ENCODE measurements around the gene TGFBR2. TPM values are rescaled to one million over a fixed set of nuclear protein-coding genes. Genes with fewer than 3 reads are reported as not detected.
A peak's percentile ranks its signal among the peaks of the same experiment; 100 is the strongest.

TGFBR2 gene
- total RNA-seq, 1 donor from 2014 or later = 15.6 TPM

GRCh38 chr3:30616347-30617027 lies 10.1 kb downstream of the TGFBR2 start:
- TF ChIP-seq CTCF (IDR thresholded peaks at IDR 0.05; ENCODE audit: unreplicated experiment) = no peak
- Mint-ChIP-seq H3K27me3 (ENCODE audit: low read depth) (no peaks in the 10 kb centered on the region), H3K4me3 (no peak overlapping the region), H3K27ac (peak overlapping the region; percentile 68), H3K4me1 (peaks cover 10% of the 10 kb centered on the region), H3K36me3 (no peaks in the 10 kb centered on the region), H3K9me3 (no peaks in the 10 kb centered on the region)
- no peak for DNase-seq (ENCODE audit: low spot score in 2 of 2, unreplicated experiment in 2 of 2)

GRCh38 chr3:30617069-30617468 lies 10.7 kb downstream of the TGFBR2 start:
- no peaks in the 10 kb centered on the region for H3K27me3 Mint-ChIP-seq (ENCODE audit: low read depth)
- TF ChIP-seq CTCF (IDR thresholded peaks at IDR 0.05; ENCODE audit: unreplicated experiment) = no peak
- H3K4me3 Mint-ChIP-seq = no peak overlapping the region
- no peak for DNase-seq (ENCODE audit: low spot score in 2 of 2, unreplicated experiment in 2 of 2)
- H3K27ac Mint-ChIP-seq = peak overlapping the region; percentile 19
- H3K9me3 Mint-ChIP-seq = no peaks in the 10 kb centered on the region
- peaks cover 14% of the 10 kb centered on the region for H3K4me1 Mint-ChIP-seq
- no peaks in the 10 kb centered on the region for H3K36me3 Mint-ChIP-seq

GRCh38 chr3:30617653-30618052 lies 11.3 kb downstream of the TGFBR2 start:
- H3K4me1 Mint-ChIP-seq = peaks cover 14% of the 10 kb centered on the region
- H3K27ac Mint-ChIP-seq = no peak overlapping the region
- no peaks in the 10 kb centered on the region for H3K27me3 Mint-ChIP-seq (ENCODE audit: low read depth)
- H3K9me3 Mint-ChIP-seq = no peaks in the 10 kb centered on the region
- H3K4me3 Mint-ChIP-seq = no peak overlapping the region
- no peaks in the 10 kb centered on the region for H3K36me3 Mint-ChIP-seq
- DNase-seq (ENCODE audit: low spot score in 2 of 2, unreplicated experiment in 2 of 2) = no peak
- TF ChIP-seq CTCF (IDR thresholded peaks at IDR 0.05; ENCODE audit: unreplicated experiment) = no peak

GRCh38 chr3:30618526-30618925 lies 12.1 kb downstream of the TGFBR2 start:
- Mint-ChIP-seq H3K36me3 (peaks cover 4% of the 10 kb centered on the region), H3K9me3 (no peaks in the 10 kb centered on the region), H3K27ac (no peak overlapping the region), H3K4me3 (no peak overlapping the region), H3K27me3 (ENCODE audit: low read depth) (no peaks in the 10 kb centered on the region), H3K4me1 (peaks cover 14% of the 10 kb centered on the region)
- no peak for TF ChIP-seq CTCF (IDR thresholded peaks at IDR 0.05; ENCODE audit: unreplicated experiment)
- no peak for DNase-seq (ENCODE audit: low spot score in 2 of 2, unreplicated experiment in 2 of 2)

GRCh38 chr3:30619318-30619717 lies 12.9 kb downstream of the TGFBR2 start:
- Mint-ChIP-seq H3K4me3 (no peak overlapping the region), H3K27ac (no peak overlapping the region), H3K27me3 (ENCODE audit: low read depth) (no peaks in the 10 kb centered on the region), H3K4me1 (peaks cover 14% of the 10 kb centered on the region), H3K9me3 (no peaks in the 10 kb centered on the region), H3K36me3 (peaks cover 5% of the 10 kb centered on the region)
- no peak for DNase-seq (ENCODE audit: low spot score in 2 of 2, unreplicated experiment in 2 of 2)
- TF ChIP-seq CTCF (IDR thresholded peaks at IDR 0.05; ENCODE audit: unreplicated experiment) = no peak

Data from mesothelial cell of epicardium (in vitro differentiated cells).